ENCODE data around the gene ITGAE.

Gene ITGAE

GRCh38 chr17:3745071-3745470 lies 55.9 kb downstream of the ITGAE start:
- Histone ChIP-seq H3K9ac (ENCODE audit: low read length) (no peak overlapping the region), H3K27me3 (ENCODE audit: control insufficient read depth in 1 of 2, insufficient read depth in 1 of 2, low read length in 2 of 2) (peaks cover 2 to 40% of the 10 kb centered on the region in 2 experiments), H3K36me3 (ENCODE audit: control insufficient read depth in 1 of 2, insufficient read depth in 2 of 2, low read depth in 1 of 2, low read length in 2 of 2) (no peaks in the 10 kb centered on the region), H3K4ac (ENCODE audit: low read depth in 1 of 2, low read length in 2 of 2) (no peak overlapping the region), H3K4me3 (ENCODE audit: insufficient read depth in 1 of 2, low read depth in 1 of 2, low read length in 2 of 2) (no peak overlapping the region), H3K4me1 (ENCODE audit: control insufficient read depth, insufficient read depth, low read depth, low read length) (no peaks in the 10 kb centered on the region), H2BK15ac (ENCODE audit: low read depth, poor library complexity, severe bottlenecking) (no peak overlapping the region), H3K9me3 (ENCODE audit: control insufficient read depth, low read length) (no peaks in the 10 kb centered on the region), H3K27ac (ENCODE audit: low read length, poor library complexity, severe bottlenecking) (no peak overlapping the region), H2AFZ (ENCODE audit: low read depth, low read length) (no peak overlapping the region), H2BK5ac (ENCODE audit: low read depth, low read length, poor library complexity, severe bottlenecking) (no peak overlapping the region), H2BK120ac (ENCODE audit: low read depth, low read length) (no peak overlapping the region), H3K79me1 (replicated peaks; ENCODE audit: low read length, poor library complexity, severe bottlenecking) (no peaks in the 10 kb centered on the region), H4K91ac (ENCODE audit: low read length) (no peak overlapping the region), H2BK12ac (ENCODE audit: low read length in 2 of 2) (no peak overlapping the region), H3K18ac (ENCODE audit: low read depth in 1 of 2, low read length in 2 of 2) (no peak overlapping the region), H2AK5ac (ENCODE audit: low read length, severe bottlenecking) (no peak overlapping the region), H3K4me2 (ENCODE audit: low read length, poor library complexity, severe bottlenecking) (no peak overlapping the region), H3K23ac (ENCODE audit: low read length in 2 of 2) (no peak overlapping the region), H4K8ac (ENCODE audit: low read length) (no peak overlapping the region), H3K14ac (ENCODE audit: low read length in 2 of 2) (no peak overlapping the region)
- 91% methylated on average over 10 of the region's 10 CpGs for WGBS
- no peak for DNase-seq

GRCh38 chr17:3744014-3744413 lies 57.0 kb downstream of the ITGAE start:
- Histone ChIP-seq H2BK5ac (ENCODE audit: low read depth, low read length, poor library complexity, severe bottlenecking) (no peak overlapping the region), H3K36me3 (ENCODE audit: control insufficient read depth in 1 of 2, insufficient read depth in 2 of 2, low read depth in 1 of 2, low read length in 2 of 2) (no peaks in the 10 kb centered on the region), H3K9me3 (ENCODE audit: control insufficient read depth, low read length) (no peaks in the 10 kb centered on the region), H2AFZ (ENCODE audit: low read depth, low read length) (no peak overlapping the region), H3K9ac (ENCODE audit: low read length) (no peak overlapping the region), H3K4ac (ENCODE audit: low read depth in 1 of 2, low read length in 2 of 2) (no peak overlapping the region), H3K27me3 (ENCODE audit: control insufficient read depth in 1 of 2, insufficient read depth in 1 of 2, low read length in 2 of 2) (peaks cover 0 to 49% of the 10 kb centered on the region in 2 experiments), H3K27ac (ENCODE audit: low read length, poor library complexity, severe bottlenecking) (no peak overlapping the region), H3K23ac (ENCODE audit: low read length in 2 of 2) (no peak overlapping the region), H2BK120ac (ENCODE audit: low read depth, low read length) (no peak overlapping the region), H4K91ac (ENCODE audit: low read length) (no peak overlapping the region), H4K8ac (ENCODE audit: low read length) (no peak overlapping the region), H3K79me1 (replicated peaks; ENCODE audit: low read length, poor library complexity, severe bottlenecking) (no peaks in the 10 kb centered on the region), H3K4me1 (ENCODE audit: control insufficient read depth, insufficient read depth, low read depth, low read length) (no peaks in the 10 kb centered on the region), H3K18ac (ENCODE audit: low read depth in 1 of 2, low read length in 2 of 2) (no peak overlapping the region), H3K4me2 (ENCODE audit: low read length, poor library complexity, severe bottlenecking) (no peak overlapping the region), H2BK15ac (ENCODE audit: low read depth, poor library complexity, severe bottlenecking) (no peak overlapping the region), H2AK5ac (ENCODE audit: low read length, severe bottlenecking) (no peak overlapping the region), H3K4me3 (ENCODE audit: insufficient read depth in 1 of 2, low read depth in 1 of 2, low read length in 2 of 2) (no peak overlapping the region), H2BK12ac (ENCODE audit: low read length in 2 of 2) (no peak overlapping the region), H3K14ac (ENCODE audit: low read length in 2 of 2) (no peak overlapping the region)
- DNase-seq, result peak; percentile 18
- 54% methylated on average over 2 of the region's 3 CpGs for WGBS

- no peaks in the 10 kb centered on the region for H3K36me3 ChIP-seq (ENCODE audit: control insufficient read depth in 1 of 2, insufficient read depth in 2 of 2, low read depth in 1 of 2, low read length in 2 of 2)
- no peak overlapping the region for H2BK5ac ChIP-seq (ENCODE audit: low read depth, low read length, poor library complexity, severe bottlenecking)
- no peak overlapping the region for H3K23ac ChIP-seq (ENCODE audit: low read length in 2 of 2)
- no peak overlapping the region for H3K14ac ChIP-seq (ENCODE audit: low read length in 2 of 2)
- H2BK120ac ChIP-seq (ENCODE audit: low read depth, low read length), result no peak overlapping the region
- no peak overlapping the region for H4K8ac ChIP-seq (ENCODE audit: low read length)
- no peak overlapping the region for H3K4me3 ChIP-seq (ENCODE audit: insufficient read depth in 1 of 2, low read depth in 1 of 2, low read length in 2 of 2)
- no peak overlapping the region for H3K9ac ChIP-seq (ENCODE audit: low read length)
- H3K4ac ChIP-seq (ENCODE audit: low read depth in 1 of 2, low read length in 2 of 2), result no peak overlapping the region
- H3K4me2 ChIP-seq (ENCODE audit: low read length, poor library complexity, severe bottlenecking), result no peak overlapping the region
- H3K79me1 ChIP-seq (replicated peaks; ENCODE audit: low read length, poor library complexity, severe bottlenecking), result no peaks in the 10 kb centered on the region
- no peak overlapping the region for H3K27ac ChIP-seq (ENCODE audit: low read length, poor library complexity, severe bottlenecking)
- H3K27me3 ChIP-seq (ENCODE audit: control insufficient read depth in 1 of 2, insufficient read depth in 1 of 2, low read length in 2 of 2), result peaks cover 0 to 39% of the 10 kb centered on the region in 2 experiments
- H2AFZ ChIP-seq (ENCODE audit: low read depth, low read length), result no peak overlapping the region
- no peak overlapping the region for H2BK12ac ChIP-seq (ENCODE audit: low read length in 2 of 2)
- H3K18ac ChIP-seq (ENCODE audit: low read depth in 1 of 2, low read length in 2 of 2), result no peak overlapping the region
- H2AK5ac ChIP-seq (ENCODE audit: low read length, severe bottlenecking), result no peak overlapping the region
- DNase-seq, result no peak
- H4K91ac ChIP-seq (ENCODE audit: low read length), result no peak overlapping the region
- peaks cover 9% of the 10 kb centered on the region for H3K4me1 ChIP-seq (ENCODE audit: control insufficient read depth, insufficient read depth, low read depth, low read length)
- no peak overlapping the region for H2BK15ac ChIP-seq (ENCODE audit: low read depth, poor library complexity, severe bottlenecking)
- 79% methylated on average over 11 of the region's 14 CpGs for WGBS
- no peaks in the 10 kb centered on the region for H3K9me3 ChIP-seq (ENCODE audit: control insufficient read depth, low read length)
Measured at GRCh38 chr17:3740611-3741073, 60.3 kb downstream of the ITGAE start.

- H3K27me3 ChIP-seq (ENCODE audit: control insufficient read depth in 1 of 2, insufficient read depth in 1 of 2, low read length in 2 of 2), result peaks cover 0 to 33% of the 10 kb centered on the region in 2 experiments
- H3K4me3 ChIP-seq (ENCODE audit: insufficient read depth in 1 of 2, low read depth in 1 of 2, low read length in 2 of 2), result no peak overlapping the region
- no peaks in the 10 kb centered on the region for H3K9me3 ChIP-seq (ENCODE audit: control insufficient read depth, low read length)
- H2AK5ac ChIP-seq (ENCODE audit: low read length, severe bottlenecking), result no peak overlapping the region
- H2BK15ac ChIP-seq (ENCODE audit: low read depth, poor library complexity, severe bottlenecking), result no peak overlapping the region
- H3K4me1 ChIP-seq (ENCODE audit: control insufficient read depth, insufficient read depth, low read depth, low read length), result peaks cover 9% of the 10 kb centered on the region
- H3K27ac ChIP-seq (ENCODE audit: low read length, poor library complexity, severe bottlenecking), result no peak overlapping the region
- no peak overlapping the region for H2AFZ ChIP-seq (ENCODE audit: low read depth, low read length)
- DNase-seq, result no peak
- H4K8ac ChIP-seq (ENCODE audit: low read length), result no peak overlapping the region
- H3K18ac ChIP-seq (ENCODE audit: low read depth in 1 of 2, low read length in 2 of 2), result no peak overlapping the region
- no peak overlapping the region for H3K14ac ChIP-seq (ENCODE audit: low read length in 2 of 2)
- no peak overlapping the region for H3K4ac ChIP-seq (ENCODE audit: low read depth in 1 of 2, low read length in 2 of 2)
- H2BK12ac ChIP-seq (ENCODE audit: low read length in 2 of 2), result no peak overlapping the region
- H3K9ac ChIP-seq (ENCODE audit: low read length), result no peak overlapping the region
- no peak overlapping the region for H2BK120ac ChIP-seq (ENCODE audit: low read depth, low read length)
- H3K36me3 ChIP-seq (ENCODE audit: control insufficient read depth in 1 of 2, insufficient read depth in 2 of 2, low read depth in 1 of 2, low read length in 2 of 2), result no peaks in the 10 kb centered on the region
- H2BK5ac ChIP-seq (ENCODE audit: low read depth, low read length, poor library complexity, severe bottlenecking), result no peak overlapping the region
- H4K91ac ChIP-seq (ENCODE audit: low read length), result no peak overlapping the region
- no peaks in the 10 kb centered on the region for H3K79me1 ChIP-seq (replicated peaks; ENCODE audit: low read length, poor library complexity, severe bottlenecking)
- H3K23ac ChIP-seq (ENCODE audit: low read length in 2 of 2), result no peak overlapping the region
- no peak overlapping the region for H3K4me2 ChIP-seq (ENCODE audit: low read length, poor library complexity, severe bottlenecking)
- WGBS, result 92% methylated on average over 16 of the region's 16 CpGs
Measured at GRCh38 chr17:3739422-3740124, 61.4 kb downstream of the ITGAE start.

Measured in mesenchymal stem cell (in vitro differentiated cells and primary cell).